NB4 (cell line): Measurements from ENCODE around the gene LRRC27.
"Not testable (repeated sequence)": the region's sequence is repeated elsewhere in the genome, so short reads cannot be mapped to it uniquely, and the experiment has no call there.

ENCODE experiments used
- POLR2A ChIP-seq: IDR thresholded peaks from 2 replicates; pipeline ENCODE4 v1.6.1; 2011; ENCODE audit warnings: mild to moderate bottlenecking; ENCODE audit not compliant: insufficient read length; ENCODE audit errors: extremely low read depth
- TF ChIP-seq, protein P1 (sequence below): IDR thresholded peaks from one replicate; pipeline ENCODE4 v1.5.1; 2012; ENCODE audit warnings: low read depth, low read length

DNA sequence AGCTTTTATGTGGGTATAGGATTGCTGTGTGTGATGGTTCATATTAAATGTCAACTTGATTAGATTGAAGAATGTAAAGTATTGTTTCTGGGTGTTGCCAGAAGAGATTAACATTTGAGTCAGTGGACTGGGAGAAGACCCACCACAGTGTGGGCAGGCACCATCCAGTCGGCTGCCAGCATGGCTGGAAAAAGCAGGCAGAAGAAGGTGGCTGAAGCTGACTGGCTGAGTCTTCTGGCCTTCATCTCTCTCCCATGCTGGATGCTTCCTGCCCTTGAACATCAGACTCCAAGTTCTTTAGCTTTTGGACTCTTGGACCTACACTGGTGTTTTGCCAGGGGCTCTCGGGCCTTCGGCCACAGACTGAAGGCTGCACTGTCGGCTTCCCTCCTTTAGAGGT is 49.0 kb downstream of the LRRC27 start:
- TF ChIP-seq, protein P1, sequence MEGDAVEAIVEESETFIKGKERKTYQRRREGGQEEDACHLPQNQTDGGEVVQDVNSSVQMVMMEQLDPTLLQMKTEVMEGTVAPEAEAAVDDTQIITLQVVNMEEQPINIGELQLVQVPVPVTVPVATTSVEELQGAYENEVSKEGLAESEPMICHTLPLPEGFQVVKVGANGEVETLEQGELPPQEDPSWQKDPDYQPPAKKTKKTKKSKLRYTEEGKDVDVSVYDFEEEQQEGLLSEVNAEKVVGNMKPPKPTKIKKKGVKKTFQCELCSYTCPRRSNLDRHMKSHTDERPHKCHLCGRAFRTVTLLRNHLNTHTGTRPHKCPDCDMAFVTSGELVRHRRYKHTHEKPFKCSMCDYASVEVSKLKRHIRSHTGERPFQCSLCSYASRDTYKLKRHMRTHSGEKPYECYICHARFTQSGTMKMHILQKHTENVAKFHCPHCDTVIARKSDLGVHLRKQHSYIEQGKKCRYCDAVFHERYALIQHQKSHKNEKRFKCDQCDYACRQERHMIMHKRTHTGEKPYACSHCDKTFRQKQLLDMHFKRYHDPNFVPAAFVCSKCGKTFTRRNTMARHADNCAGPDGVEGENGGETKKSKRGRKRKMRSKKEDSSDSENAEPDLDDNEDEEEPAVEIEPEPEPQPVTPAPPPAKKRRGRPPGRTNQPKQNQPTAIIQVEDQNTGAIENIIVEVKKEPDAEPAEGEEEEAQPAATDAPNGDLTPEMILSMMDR: not testable (repeated sequence)
- not testable (repeated sequence) for TF ChIP-seq POLR2A
